HepG2 (cell line): ENCODE results near the gene MIEF1.

Experiments
- ISL2 ChIP-seq: sonication (generic); formaldehyde crosslinking; IDR thresholded peaks from 2 replicates; pipeline ENCODE4 v1.5.0; 2020; ENCODE audit warnings: missing genetic modification reagents
- POLR2AphosphoS5 ChIP-seq: IDR thresholded peaks from 2 replicates; pipeline ENCODE4 v1.6.1; 2012; ENCODE audit warnings: low read depth, low read length
- U2AF2 ChIP-seq: fragments of 200-400 bp; formaldehyde crosslinking; IDR thresholded peaks from 2 replicates; pipeline ENCODE4 v1.6.1; 2017; ENCODE audit warnings: low read depth, mild to moderate bottlenecking, low read length
- ZFX ChIP-seq: sonication (generic); formaldehyde crosslinking; IDR thresholded peaks from 2 replicates; pipeline ENCODE4 v1.4.0; 2020; ENCODE audit warnings: mild to moderate bottlenecking, low read depth, missing genetic modification reagents, moderate library complexity
- TF ChIP-seq, protein P1 (sequence below): IDR thresholded peaks from 2 replicates; pipeline ENCODE4 v1.6.1; 2016; ENCODE audit warnings: control low read depth

DNA sequence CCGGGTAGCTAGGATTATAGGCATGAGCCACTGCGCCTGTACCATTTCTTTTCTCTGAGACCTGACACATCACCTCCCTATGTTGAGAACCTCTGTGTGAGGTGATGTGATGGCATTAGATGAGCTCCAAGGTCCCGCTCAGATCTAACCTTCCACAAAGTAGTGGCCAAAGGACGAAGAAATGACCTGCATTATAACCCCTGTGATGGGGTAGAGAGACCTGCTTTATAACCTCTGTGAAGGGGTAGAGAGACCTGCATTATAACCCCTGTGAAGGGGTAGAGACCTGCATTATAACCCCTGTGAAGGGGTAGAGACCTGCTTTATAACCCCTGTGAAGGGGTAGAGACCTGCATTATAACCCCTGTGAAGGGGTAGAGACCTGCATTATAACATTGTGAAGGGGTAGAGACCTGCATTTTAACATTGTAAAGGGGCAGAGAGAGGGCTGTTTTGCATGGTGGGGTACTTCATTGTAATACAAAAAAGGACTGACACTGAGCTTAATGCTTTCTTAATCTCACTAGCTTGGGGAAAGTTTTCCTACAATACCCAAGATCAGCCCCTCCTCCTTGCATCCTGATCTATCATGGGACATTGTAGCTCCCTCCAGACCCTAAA lies 8.5 kb downstream of the MIEF1 start:
- TF ChIP-seq, protein P1, sequence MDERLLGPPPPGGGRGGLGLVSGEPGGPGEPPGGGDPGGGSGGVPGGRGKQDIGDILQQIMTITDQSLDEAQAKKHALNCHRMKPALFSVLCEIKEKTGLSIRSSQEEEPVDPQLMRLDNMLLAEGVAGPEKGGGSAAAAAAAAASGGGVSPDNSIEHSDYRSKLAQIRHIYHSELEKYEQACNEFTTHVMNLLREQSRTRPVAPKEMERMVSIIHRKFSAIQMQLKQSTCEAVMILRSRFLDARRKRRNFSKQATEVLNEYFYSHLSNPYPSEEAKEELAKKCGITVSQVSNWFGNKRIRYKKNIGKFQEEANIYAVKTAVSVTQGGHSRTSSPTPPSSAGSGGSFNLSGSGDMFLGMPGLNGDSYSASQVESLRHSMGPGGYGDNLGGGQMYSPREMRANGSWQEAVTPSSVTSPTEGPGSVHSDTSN (CRISPR knock-in tag) = no peak
- no peak for TF ChIP-seq POLR2AphosphoS5
- TF ChIP-seq U2AF2 = no peak
- TF ChIP-seq ISL2 = no peak
- no peak for TF ChIP-seq ZFX (CRISPR knock-in tag)
